GM19035 (cell line): ENCODE data around the gene MT1HL1.

Experiments used
- ATAC-seq: cut with Tn5 transposase; IDR thresholded peaks from one replicate; pipeline ENCODE4 v1.9.1; 2021; ENCODE audit not compliant: unreplicated experiment

MT1HL1 gene

GRCh38 chr1:237004116-237004515 is at the start of gene MT1HL1:
MT1HL1 (minus strand) TSS chr1:237004441; CDS start chr1:237004372, 69 bp downstream.
- no peak for ATAC-seq

- no peak for ATAC-seq
These were observed 46.7 kb upstream of the MT1HL1 start for GRCh38 chr1:237050915-237051314.

GRCh38 chr1:237050185-237050584 is 45.9 kb upstream of the MT1HL1 start:
- ATAC-seq, result no peak

- ATAC-seq, result no peak
These were observed 44.6 kb upstream of the MT1HL1 start for GRCh38 chr1:237048803-237049202.

GRCh38 chr1:237045278-237046016 is 41.2 kb upstream of the MT1HL1 start:
- no peak for ATAC-seq

GRCh38 chr1:237043846-237044636 is 39.8 kb upstream of the MT1HL1 start:
- ATAC-seq, result no peak

- no peak for ATAC-seq
These were observed 38.8 kb upstream of the MT1HL1 start for GRCh38 chr1:237042892-237043576.

GRCh38 chr1:237042526-237042891 is 38.3 kb upstream of the MT1HL1 start:
- no peak for ATAC-seq

- ATAC-seq, result no peak
These were observed 37.7 kb upstream of the MT1HL1 start, which contains the start of gene RYR2 for GRCh38 chr1:237041795-237042525. RYR2 (plus strand) TSS chr1:237042184; CDS start chr1:237042522, 338 bp downstream.

- no peak for ATAC-seq
These were observed 37.2 kb upstream of the MT1HL1 start for GRCh38 chr1:237041461-237041794.

- no peak for ATAC-seq
These were observed 36.6 kb upstream of the MT1HL1 start for GRCh38 chr1:237040823-237041222.

GRCh38 chr1:237038211-237038610 is 34.0 kb upstream of the MT1HL1 start:
- ATAC-seq, result no peak

GRCh38 chr1:237035759-237036158 is 31.5 kb upstream of the MT1HL1 start:
- ATAC-seq, result no peak

GRCh38 chr1:237033804-237034203 is 29.6 kb upstream of the MT1HL1 start:
- ATAC-seq, result no peak

- no peak for ATAC-seq
These were observed 28.8 kb upstream of the MT1HL1 start for GRCh38 chr1:237033061-237033460.

- ATAC-seq, result peak; percentile 78
These were observed 27.8 kb upstream of the MT1HL1 start for GRCh38 chr1:237032029-237032428.

GRCh38 chr1:237031480-237031879 is 27.2 kb upstream of the MT1HL1 start:
- ATAC-seq, result no peak

- ATAC-seq, result no peak
These were observed 25.8 kb upstream of the MT1HL1 start for GRCh38 chr1:237029850-237030535.

- ATAC-seq, result no peak
These were observed 25.0 kb upstream of the MT1HL1 start for GRCh38 chr1:237029240-237029639.

- no peak for ATAC-seq
These were observed 21.3 kb upstream of the MT1HL1 start for GRCh38 chr1:237025358-237026074.
